GM12801 (cell line): Measurements from ENCODE around the gene TMEM106C.

Source experiments
- TF ChIP-seq, protein P1 (sequence below): IDR thresholded peaks from one replicate; pipeline ENCODE4 v1.5.1; 2011; ENCODE audit warnings: control low read depth; ENCODE audit not compliant: insufficient read length; ENCODE audit errors: extremely low read depth

TMEM106C gene

GRCh38 chr12:47969845-47970244 is 6.4 kb downstream of the TMEM106C start:
- TF ChIP-seq, protein P1, sequence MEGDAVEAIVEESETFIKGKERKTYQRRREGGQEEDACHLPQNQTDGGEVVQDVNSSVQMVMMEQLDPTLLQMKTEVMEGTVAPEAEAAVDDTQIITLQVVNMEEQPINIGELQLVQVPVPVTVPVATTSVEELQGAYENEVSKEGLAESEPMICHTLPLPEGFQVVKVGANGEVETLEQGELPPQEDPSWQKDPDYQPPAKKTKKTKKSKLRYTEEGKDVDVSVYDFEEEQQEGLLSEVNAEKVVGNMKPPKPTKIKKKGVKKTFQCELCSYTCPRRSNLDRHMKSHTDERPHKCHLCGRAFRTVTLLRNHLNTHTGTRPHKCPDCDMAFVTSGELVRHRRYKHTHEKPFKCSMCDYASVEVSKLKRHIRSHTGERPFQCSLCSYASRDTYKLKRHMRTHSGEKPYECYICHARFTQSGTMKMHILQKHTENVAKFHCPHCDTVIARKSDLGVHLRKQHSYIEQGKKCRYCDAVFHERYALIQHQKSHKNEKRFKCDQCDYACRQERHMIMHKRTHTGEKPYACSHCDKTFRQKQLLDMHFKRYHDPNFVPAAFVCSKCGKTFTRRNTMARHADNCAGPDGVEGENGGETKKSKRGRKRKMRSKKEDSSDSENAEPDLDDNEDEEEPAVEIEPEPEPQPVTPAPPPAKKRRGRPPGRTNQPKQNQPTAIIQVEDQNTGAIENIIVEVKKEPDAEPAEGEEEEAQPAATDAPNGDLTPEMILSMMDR = no peak

- TF ChIP-seq, protein P1 = no peak
These were observed 7.4 kb downstream of the TMEM106C start for GRCh38 chr12:47970843-47971242.

GRCh38 chr12:47972895-47973294 is 9.5 kb downstream of the TMEM106C start:
- TF ChIP-seq, protein P1 = no peak

GRCh38 chr12:47973870-47974269 is 10.5 kb downstream of the TMEM106C start:
- TF ChIP-seq, protein P1 = no peak

- TF ChIP-seq, protein P1 = no peak
These were observed 11.7 kb downstream of the TMEM106C start for GRCh38 chr12:47975036-47975620.

DNA sequence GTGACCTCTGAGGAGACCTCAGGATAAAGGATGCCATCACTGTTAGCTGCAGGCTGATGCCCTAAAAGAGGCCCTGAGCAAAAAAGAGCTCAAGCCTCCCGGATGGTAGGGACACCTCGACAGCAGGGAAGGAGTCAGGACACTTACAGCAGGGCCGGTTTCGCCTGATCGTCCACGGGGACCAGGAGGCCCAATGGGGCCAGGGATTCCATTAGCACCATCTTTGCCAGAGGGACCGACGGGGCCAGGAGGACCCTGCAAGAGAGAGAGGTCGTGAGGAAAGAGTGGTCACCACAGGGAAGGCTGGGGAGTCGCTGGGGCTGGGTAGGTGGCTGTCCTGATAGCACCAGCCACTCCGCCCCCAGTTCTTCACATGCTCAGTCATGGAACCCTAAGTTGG is 12.4 kb downstream of the TMEM106C start:
- TF ChIP-seq, protein P1 = no peak

- TF ChIP-seq, protein P1 = no peak
These were observed 13.8 kb downstream of the TMEM106C start for GRCh38 chr12:47977046-47977771.
